ENCODE results near the gene RAB3D.
"Not testable (repeated sequence)": the region's sequence is repeated elsewhere in the genome, so short reads cannot be mapped to it uniquely, and the experiment has no call there.

RAB3D gene, protein sequence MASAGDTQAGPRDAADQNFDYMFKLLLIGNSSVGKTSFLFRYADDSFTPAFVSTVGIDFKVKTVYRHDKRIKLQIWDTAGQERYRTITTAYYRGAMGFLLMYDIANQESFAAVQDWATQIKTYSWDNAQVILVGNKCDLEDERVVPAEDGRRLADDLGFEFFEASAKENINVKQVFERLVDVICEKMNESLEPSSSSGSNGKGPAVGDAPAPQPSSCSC

DNA sequence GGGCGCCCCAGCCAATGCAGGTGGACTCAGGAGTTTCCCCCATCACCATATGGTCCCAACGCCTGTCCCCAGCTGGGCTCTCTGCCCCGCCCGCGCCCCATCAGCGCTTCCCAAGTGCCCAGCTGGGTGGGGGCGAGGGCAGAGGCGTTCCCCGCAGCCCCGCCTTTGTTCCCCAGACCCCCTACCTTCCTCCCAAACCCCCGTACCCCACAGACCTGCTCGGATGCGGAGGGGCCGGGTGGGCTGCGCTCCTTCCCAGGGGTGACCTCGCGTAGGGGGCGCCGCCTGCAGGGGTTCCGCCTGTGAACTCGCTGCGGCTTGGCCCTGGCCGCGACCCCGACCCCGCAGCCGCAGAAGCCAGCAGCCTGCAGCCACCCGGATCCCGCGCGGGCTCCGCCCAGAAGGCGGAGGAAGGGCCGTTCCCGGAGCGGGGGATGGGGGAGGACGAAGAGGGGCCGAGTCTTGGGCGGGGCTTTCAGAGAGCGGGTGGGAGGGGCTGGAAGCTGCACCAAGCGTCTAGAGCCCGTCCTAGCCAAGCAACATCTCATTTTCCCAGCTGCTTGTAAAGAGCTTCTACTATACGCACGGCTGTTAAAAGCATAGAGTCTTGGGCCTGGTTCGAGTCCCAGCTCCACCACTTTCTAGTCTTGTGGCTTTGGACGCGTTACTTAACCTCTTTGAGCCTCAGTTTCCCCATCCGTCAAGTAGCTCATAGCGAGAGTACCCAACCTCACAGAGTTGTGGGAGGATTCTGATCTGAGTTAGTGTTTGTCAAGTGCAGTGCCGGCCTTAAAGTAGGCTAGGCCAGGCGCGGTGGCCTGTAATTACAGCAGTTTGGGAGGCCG is at the start of gene RAB3D:
Gene RAB3D, minus strand, starts transcription at position 404 of the 845 bp plus-strand sequence. CDS start 2,258 bp downstream, outside the sequence.
- peak; percentile 79 to 81 for DNase-seq

DNA sequence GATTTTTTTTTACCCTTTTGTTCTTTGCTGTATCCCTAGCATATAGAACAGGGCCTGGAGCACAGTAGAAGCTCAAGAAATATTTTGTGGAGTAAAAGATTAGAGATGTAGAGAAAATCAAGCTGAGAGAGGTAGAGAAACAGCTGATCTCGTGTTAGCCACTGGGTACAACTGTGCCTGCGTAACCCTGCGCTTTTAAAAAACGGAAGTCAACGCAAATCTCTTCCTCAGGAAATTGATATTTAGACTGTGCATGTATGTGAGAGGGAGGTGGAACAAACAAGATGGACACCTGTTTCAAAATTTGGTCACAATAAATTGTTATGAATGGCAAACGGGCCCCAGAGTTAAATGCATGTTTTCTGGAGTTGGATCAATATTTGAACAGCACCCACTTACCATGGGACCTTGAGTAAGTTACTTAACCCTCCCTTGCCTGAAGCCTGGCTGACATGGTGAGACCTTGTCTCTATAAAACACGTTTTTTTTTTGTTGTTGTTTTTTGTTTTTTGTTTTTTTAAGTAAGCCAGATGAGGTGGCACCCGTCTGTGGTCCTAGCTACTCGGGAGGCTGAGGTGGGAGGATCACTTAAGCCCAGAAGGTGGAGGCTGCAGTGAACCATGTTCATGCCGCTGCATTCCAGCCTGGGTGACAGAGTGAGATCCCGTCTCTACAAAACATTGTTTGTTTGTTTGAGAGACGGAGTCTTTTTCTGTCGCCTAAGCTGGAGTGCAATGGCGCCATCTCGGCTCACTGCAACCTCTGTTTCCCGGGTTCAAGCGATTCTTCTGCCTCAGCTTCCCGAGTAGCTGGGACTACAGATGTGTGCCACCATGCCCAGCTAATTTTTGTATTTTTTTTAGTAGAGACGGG is 47.9 kb upstream of the RAB3D start:
- DNase-seq, result no peak

DNA sequence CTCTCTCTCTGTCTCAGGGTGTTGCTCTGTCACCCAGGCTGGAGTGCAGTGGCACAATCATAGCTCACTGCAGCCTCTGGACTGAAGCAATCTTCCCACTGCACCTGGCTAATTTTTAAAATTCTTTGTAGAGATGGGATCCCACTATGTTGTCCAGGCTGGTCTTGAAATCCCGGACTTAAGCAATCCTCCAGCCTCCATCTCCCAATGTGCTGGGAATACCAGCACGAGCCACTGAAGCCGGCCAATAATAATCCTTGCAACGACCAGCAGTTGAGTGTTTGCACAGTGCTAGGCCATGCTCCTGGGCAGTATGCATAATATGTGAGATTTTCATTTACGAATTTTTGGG is 45.3 kb upstream of the RAB3D start:
- no peak for DNase-seq

DNA sequence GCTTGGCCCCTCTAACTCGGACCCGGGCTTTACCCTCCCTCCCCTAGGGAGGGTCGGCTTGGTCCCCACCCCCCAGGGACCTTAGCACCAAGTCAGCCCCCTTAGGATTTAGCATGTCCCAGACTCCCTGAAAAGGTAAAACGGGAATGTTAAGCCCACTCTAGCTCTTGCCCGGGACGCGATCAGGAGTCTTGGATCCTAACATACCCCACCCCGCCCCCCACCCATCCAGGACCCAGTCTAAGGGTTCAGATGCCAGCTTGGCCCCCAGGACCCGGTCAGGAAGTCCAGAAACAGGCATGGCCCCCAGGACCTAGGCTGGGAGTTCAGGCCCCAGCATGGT is 44.2 kb upstream of the RAB3D start:
- DNase-seq, result no peak

DNA sequence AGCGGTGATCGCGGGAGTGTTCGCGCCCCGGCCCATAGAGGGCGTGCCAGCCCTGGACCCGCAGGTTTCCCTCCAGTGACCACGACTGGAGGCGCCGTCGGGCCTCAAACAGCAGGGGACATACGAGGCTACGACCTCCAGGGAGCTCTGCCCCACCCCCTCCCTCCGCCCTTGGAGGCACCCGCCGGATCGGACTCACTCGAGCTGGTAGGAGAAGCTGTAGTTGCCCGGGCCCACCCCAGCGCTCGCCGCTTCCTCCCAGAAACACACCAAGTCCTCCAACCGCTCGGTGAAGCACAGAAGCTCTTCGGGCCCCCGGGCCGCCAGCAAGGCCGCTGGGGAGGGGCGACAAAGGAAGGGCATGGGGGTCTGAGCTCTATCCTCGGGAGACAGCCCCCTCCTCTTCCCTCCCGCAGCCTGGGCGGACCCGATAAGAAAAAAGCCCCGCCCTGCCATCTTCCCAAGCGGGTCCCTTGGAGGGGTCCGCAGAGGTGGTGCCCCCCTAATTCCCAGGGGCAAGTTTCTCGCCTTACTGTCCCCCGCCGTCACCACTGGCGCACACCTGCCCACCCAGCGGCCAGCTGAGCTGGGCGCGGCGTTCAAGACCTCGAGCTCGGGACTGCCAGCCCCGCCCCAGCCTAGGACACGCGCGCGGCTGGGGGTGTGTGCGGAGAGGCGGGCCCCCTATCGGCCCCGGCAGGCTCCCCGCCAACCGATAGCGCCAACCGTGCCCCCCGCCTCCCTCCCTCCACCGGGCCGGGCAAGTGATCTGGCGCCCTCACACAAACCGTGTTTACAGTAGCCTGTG is 43.6 kb upstream of the RAB3D start:
- peak; percentile 25 to 26 for DNase-seq

DNA sequence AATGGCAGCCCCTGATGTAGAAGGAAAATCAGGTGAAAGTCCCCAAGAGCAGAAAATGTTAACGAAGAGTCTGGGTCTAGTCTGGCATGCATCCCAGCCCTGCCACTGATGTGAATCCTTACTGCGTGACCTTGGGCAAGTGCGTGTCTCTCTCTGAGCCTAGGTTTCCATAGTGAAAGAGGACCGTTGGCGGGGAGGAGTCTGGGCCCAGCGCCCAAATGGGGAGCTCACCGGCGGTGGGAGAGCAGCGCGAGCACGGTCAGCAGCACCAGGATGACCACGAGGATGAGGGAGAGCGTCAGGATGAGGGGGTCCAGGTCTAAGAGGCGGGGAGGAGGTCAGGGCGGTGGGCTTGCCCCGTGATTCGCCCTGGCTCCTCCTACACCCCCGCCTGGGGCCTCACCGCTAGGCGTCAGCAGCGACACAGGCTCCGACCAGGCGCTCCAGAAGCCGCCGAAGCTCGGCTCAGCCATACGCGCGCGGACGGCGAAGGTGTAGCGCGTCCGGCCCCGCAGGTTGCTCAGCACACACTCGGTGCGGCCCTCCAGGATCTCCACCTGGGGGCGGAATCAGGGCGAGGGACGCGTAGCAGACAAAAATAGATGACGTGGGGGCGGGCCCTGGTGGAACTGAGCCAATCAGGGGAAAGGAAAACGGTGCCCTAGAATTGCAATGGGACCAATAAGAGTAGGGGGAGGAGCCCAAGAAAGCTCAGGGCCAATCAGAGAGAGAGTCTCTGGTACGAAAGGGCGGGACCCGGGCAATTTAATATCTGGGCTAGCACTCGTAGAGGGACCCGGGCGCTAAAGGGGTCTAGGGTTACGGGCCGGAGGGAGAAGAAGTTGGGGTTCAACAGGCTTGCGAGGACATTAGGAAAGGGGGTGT is 41.4 kb upstream of the RAB3D start:
- DNase-seq, result peak; percentile 96 to 97

DNA sequence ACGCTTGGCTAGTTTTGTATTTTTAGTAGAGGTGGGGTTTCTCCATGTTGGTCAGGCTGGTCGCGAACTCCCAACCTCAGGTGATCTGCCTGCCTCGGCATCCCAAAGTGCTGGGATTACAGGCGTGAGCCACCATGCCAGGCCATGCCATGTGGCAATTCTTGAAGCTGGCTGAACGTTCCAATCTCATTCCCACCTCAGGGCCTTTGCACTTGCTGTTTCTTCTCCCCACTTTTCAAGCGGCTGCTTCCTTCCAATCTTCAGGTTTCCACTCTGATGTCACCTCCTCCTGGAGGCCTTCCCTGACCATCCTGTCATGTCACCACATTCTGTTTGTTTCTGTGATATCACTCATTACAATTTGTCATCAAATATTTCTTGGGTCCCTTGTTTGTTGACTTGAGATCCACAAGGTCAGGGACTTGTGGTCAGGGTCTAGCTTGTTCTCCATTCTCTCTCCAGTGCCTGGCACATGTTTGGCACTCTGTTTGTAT is 40.4 kb upstream of the RAB3D start:
- no peak for DNase-seq

DNA sequence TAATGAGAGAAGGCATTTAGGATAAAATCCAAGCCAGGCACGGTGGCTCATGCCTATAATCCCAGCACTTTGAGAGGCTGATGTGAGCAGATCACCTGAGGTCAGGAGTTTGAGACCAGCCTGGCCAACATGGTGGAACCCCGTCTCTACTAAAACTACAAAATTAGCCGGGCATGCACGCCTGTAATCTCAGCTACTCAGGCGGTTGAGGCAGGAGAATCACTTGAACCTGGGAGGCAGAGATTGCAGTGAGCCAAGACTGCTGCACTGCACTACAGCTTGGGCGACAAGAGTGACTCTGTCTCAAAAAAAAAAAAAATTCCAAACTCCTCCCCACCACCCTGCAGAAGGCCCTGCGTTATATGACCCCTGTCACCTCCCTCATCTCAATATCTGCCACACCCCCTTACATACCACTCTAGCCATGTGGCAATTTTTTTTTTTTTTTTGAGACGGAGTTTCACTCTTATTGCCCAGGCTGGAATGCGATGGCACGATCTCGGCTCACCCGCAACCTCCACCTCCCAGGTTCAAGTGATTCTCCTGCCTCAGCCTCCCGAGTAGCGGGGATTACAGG is 39.9 kb upstream of the RAB3D start:
- not testable (repeated sequence) for DNase-seq

DNA sequence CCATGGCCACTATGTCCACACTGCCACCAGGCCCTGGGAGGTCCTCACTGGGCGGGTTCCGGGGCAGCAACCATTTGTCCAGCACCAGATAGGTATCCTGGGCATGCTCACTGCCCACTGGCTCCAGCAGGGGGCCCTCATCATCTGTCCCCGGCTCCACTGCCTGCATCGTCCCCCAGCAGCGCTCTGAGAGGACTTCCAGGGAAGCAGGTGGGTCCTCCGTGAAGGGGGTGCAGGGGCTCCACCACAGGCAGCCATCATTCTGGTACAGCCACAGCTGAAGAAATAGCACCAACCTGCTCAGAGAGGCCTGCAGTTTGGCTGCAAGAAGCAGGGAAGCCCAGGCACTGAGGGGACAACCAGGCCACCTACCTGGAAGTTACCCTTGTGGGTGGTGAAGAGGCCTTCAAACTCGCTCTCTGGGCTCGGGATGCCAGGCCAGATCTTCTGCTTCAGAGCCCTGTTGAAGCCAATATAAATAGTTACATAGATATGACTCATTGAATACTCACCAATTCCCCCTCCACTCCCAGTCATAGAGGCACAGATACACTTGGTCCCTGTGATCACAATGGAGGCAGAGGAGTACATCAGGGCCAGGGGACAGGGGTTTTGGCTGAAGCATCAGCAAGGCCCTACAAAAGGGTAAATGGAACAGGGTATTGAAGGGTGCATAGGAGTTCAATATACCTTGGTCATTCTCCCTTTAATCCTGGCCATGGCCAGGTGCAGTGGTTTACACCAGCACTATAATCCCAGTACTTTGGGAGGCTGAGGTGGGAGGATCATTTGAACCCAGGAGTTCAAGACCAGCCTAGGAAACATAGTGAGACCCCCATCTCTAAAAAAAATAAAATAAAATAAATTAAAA is 39.1 kb upstream of the RAB3D start:
- DNase-seq, result no peak

DNA sequence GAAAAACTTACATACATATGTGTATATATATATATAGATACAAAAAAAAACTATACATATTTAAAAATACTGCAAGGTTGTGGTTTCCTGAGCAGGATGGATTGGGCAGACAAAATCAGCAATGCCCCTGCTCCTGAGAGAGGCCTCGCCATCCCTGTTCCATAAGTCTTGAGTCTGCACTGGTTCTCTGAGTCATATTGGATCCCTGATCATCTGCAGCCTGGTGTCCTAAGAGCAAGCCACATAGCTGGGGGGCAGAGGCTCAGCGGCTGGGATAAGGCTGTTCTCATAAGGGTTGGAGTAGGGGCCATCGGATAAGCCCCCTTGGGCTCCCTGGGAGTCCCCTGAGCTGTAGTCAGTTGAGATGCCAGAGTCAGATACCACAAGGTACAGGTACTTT is 38.3 kb upstream of the RAB3D start:
- no peak for DNase-seq

DNA sequence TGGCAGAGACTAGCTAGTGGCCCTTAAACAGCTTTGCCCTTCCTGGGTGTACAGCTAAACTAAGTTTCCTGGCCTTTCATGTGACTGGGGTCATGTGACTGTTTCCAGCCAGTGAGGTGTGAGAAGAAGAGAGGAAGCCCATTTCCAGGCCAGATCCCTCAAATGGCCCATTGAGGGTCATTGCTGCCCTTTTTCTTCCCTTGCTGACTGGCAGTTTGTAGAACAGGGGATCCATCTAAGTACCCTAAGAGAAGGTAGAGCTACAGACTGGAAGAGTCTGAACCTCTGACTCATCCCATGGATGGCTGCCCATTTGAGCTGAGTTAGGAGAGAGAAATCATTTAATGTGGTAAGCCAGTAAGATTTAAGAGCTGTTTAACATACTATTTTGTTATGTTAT is 37.8 kb upstream of the RAB3D start:
- DNase-seq, result no peak

DNA sequence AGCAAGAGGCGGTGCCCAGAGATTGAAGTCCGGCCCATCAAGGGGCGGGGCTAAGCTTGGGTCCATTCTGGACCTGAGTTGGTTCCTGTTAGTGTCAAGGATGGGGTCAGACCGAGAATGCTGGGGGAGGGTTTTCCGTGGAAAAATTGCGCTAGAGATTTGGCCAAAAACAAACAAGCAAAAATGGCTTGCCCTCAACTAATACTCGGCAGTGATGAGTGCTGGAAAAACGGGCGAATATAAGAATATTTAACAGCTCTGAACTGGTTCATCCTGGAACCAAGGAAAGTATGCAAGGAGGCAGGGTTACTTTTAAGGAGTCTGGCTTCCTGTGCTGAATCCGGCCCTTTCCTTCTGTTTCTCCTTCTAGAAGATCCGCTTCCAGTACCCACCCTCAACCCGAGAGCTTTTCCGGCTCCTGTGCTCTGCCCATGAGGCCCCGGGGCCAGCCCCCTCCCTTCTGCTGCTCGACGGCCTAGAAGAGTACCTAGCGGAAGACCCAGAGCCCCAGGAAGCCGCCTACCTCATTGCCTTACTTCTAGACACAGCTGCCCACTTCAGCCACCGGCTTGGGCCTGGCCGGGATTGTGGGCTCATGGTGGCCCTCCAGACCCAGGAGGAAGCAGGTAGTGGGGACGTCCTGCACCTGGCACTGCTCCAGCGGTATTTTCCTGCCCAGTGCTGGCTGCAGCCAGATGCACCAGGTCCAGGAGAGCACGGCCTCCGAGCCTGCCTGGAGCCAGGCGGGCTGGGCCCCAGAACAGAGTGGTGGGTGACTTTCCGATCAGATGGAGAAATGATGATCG is 35.9 kb upstream of the RAB3D start:
- peak; percentile 56 to 68 for DNase-seq

DNA sequence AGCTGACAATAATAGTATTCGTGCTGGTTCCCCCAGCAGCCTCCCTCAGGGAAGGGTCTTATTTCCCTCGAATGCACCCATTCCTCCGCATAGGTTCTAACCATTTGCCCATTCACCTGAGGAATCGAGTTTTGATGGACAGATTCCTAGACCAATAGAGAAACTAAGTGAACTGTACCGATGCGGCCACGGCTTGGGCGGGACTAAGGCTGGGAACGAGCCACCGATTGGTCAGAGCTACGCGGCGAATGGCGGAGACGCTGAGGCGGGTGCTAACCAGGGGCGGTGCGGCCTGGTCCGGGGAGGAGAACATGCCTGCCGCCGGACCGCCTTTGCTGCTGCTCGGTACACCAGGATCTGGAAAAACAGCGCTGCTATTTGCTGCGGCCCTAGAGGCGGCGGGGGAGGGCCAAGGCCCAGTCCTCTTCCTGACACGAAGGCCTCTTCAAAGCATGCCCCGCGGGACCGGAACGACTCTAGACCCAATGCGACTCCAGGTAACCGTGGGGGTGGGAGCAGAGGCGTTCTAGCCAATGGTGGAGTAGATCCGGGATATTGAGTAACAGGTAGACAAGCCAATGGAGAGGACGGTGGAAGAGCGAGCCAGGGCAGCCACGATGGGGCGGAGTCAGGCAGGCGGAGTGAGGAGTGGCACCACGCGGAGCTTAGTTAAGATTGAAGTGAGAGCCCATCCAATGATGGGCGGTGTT is 35.1 kb upstream of the RAB3D start, which contains the start of gene SWSAP1:
Gene SWSAP1, plus strand, starts transcription at position 234 of the 710 bp plus-strand sequence. Its CDS starts 15 bp downstream, at position 249.
- peak; percentile 95 to 97 for DNase-seq

DNA sequence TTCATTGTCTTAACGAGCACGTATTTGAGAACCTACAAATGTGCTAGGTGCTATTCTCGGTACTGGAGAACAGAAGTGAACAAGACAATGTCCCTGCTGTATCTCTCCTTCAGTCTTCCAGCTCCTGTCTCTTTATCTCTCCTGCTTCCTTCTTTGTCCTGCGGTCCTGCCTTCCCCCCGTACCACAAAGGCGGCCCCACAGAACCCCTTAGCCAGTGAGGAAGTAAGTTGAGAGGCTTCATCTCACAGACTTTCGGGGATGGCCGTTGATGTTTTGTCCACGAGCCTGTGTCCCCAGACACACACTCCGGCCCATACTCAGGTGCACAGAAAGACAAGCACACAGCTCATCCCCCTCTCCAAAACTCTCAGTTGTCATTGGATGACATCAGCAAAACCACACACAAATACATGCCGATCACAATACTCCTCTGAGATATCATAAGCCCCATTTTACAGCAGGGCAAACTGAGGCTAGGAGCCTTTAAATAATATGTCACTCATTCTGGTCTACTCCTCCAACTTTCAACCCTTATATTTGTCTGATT is 34.5 kb upstream of the RAB3D start:
- DNase-seq, result no peak

DNA sequence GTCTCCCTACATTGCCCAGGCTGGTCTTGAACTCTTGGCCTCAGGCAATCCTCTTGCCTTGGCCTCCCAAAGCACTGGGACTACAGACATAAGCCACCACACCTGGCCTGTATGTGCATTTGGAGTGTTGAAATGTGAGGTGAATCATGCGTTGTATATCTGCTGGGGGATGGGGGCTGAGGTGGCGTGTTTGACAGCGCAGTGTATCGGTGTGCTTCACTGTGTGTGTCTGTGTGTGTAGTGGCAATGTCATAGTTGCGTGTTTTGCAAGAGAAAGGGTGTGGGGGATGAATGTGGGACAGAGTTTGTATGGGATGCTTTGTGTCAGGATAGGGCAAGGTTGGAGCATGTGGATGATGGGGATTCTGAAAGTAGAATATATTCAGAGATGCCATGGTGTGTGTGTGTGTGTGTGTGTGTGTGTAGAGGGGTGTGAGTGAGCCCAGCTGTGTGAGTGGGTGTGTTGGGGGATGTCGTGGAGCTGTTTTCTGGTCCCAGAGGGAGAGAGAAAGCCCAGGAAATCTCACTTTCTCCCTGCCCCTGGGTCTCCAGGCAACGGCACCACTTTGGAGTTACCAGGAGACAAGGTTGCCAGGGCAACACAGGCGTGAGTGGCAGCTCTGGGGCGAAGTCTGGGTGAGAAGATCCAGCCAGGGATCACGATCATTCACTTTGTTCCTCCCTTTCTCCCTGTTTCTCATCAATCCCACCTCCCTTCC is 33.9 kb upstream of the RAB3D start:
- DNase-seq, result no peak

DNA sequence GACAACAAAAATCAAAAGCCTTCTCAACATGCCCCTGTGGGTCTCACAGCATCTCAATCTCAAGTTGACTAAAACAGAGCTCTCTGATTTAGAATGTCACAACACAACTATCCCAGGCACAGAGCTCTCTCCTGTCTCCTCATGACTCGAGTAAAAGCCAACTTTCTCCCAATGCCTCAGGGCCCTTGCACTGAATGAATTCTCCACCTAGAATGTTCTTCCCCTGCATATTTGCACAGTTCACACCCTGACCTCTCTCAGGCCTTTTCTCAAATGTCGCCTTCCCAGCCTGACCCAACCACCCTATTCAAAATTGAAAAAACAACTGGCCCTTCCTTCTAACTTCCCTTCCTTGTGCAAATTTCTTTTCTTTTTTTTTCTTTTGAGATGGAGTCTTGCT is 31.3 kb upstream of the RAB3D start:
- no peak for DNase-seq

DNA sequence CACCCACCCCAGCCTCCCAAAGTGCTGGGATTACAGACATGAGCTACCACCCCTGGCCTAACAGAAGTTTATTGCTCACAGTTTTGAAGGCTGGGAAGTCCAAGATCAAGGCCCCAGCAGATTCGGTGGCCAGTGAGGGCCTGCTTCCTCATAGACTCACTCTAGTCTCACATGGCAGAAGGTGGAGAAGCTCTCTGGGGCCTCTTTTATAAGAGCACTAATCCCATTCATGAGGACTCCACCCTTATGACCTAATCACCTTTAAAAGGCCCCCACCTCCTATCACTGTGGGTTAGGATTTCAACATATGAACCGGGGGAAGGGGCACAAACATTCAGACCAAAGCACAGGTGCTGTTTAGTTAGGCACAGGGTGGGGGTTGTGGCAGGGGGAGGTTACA is 28.1 kb upstream of the RAB3D start:
- DNase-seq, result no peak
